NCI-H1417 (cell line): ENCODE measurements around the gene ZNF787.
"Not testable (repeated sequence)": the region's sequence is repeated elsewhere in the genome, so short reads cannot be mapped to it uniquely, and the experiment has no call there.

Experiments used
- DNase-seq, 3 experiments: peaks; one replicate each; lab custom pipeline; 2025; lab: John Stamatoyannopoulos, UW

ZNF787 gene

DNA sequence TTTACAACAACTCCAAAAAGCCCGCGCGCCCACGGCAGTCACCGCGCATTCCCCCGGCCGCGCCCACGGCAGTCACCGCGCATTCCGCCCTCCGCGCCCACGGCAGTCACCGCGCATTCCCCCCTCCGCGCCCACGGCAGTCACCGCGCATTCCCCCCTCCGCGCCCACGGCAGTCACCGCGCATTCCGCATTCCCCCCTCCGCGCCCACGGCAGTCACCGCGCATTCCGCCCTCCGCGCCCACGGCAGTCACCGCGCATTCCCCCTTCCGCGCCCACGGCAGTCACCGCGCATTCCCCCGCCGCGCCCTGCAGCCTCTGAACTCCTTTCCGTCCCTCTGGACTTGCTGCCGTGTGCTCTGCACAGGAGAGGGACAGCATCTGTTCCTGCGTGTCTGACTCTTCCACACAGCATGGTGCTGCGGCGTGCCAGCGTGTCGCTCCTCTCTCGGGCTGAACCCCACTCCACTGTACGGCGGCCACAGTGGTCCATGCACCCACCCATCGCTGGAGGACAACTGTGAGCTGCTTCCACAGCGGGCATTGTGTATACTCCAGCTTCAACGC lies 15.2 kb downstream of the ZNF787 start:
- not testable (repeated sequence) for DNase-seq

DNA sequence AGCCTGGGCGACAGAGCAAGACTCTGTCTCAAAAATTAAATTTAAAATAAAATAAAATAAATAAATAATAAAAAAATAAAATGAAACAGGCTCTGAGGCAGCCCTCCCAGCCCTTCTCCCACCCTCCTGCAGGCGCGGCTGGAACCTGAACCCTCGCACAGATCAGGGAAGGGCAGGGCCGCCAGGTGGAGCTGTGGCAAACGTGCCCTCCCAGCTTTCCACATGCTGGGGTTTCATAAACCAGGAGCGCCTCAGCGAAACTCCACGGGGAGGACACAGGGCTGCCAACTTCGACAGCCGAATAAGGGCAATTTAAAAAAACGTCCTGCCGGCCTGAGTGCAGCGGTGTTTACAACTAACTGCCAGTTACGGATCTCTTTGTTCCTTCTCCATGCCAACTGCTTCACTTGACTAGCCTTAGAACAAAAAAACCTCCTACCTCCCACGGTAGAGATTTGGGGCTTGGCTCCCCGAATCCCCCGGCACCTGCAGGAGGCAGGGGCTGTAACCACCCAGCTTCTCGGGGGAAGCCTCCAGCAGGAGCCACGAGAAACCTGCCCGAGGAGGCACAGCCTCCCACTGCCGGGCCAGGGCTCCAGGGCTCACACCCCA lies 15.9 kb downstream of the ZNF787 start:
- peak in 2 of 3 experiments; percentile 7 to 51 for DNase-seq

DNA sequence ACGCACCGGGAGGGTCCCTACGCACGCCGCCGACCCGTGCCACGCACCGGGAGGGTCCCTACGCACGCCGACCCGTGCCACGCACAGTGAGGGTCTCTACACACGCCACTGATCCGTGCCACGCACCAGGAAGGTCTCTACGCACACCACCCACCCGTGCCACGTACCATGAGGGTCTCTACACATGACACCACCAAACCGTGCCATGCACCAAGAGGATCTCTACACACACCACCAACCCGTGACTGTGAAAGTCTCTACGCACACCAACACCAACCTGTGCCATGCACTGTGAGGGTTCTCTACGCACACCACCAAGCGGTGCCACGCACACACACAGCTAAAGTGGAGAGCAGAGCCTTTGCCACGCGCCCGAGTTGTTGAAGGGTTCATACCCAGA lies 16.7 kb downstream of the ZNF787 start:
- DNase-seq, result no peak

DNA sequence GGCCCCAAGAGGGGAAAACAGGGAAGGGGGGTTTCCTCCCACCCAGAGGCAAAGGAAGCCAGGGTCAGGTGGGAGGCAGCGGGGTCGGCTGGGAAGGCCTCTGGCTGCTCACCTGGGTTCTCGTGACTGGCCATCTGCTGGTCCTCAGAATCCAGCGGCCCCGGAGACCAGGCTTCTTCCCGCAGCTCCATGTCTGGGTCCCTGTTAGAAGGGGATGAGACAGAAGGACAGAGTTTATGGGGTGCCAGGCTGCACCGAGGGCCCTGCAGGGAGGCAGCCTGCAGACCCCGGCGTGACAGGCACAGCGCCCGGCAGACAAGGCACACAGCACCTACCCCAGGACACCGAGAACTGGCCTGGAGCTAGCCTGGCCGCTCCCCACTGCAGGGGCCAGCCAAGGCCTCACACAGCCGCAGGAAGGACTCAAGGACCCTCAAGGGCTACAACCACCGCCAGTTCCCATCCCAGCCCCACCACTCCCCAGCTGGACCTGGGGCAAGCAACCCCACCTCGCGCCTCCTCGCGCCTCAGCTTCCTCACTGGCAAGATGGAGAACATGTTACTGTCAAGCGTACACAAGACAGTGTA lies 18.0 kb downstream of the ZNF787 start:
- no peak for DNase-seq

DNA sequence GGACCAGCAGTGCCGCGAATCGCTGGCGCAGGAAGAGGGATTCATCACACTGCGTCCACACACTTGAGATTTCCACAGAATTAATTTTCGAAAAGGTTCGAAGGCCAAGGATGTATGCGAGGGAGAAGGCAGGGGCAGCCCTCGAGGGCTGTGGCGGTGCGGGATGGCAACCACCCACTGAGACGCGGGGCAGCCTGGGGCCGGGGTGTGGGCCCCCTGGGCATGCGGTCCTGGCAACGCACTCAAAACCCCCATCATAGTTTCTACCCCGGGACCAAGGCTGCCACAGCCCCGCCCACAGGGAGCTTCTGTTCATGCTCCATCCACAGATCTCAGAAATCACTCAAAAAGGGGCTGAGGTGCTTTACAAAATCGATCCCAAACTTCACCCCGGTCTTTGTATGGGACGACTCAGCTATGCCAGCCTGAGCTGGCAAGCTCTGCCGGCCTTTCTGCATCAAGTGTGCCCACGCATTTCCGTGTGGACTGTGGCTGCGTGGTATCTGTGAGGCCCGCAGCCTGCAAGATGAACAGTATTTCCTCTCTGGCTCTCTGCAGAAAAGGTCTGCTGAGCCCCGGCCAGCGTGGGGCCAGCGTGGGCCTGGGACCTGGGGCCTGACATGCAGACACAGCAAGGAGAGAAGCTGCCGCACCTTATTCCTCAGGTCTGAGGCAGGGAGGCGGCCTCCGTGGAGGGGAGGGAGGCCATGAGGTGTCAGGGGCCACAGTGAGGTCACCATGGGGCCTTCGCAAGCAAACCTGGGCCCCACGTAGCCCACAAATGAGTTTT lies 19.2 kb downstream of the ZNF787 start:
- DNase-seq, result no peak

DNA sequence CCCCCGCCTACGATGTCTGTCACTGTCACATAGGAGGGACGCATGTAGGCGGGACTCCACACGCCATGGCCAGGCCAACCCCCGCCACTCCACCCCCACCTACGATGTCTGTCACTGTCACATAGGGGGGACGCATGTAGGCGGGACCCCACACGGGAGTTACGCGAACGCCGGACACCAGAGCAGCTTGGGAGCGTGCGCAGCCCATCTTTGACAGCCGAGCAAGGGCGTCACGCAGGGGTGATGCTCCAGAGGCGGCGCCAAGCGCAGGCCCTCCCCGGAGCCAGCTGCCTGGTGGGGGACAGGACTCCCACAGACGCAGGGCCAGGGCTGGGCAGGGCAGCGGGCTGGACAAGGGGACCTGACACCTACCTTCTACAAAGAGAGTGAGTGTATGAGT lies 20.0 kb downstream of the ZNF787 start:
- no peak for DNase-seq

DNA sequence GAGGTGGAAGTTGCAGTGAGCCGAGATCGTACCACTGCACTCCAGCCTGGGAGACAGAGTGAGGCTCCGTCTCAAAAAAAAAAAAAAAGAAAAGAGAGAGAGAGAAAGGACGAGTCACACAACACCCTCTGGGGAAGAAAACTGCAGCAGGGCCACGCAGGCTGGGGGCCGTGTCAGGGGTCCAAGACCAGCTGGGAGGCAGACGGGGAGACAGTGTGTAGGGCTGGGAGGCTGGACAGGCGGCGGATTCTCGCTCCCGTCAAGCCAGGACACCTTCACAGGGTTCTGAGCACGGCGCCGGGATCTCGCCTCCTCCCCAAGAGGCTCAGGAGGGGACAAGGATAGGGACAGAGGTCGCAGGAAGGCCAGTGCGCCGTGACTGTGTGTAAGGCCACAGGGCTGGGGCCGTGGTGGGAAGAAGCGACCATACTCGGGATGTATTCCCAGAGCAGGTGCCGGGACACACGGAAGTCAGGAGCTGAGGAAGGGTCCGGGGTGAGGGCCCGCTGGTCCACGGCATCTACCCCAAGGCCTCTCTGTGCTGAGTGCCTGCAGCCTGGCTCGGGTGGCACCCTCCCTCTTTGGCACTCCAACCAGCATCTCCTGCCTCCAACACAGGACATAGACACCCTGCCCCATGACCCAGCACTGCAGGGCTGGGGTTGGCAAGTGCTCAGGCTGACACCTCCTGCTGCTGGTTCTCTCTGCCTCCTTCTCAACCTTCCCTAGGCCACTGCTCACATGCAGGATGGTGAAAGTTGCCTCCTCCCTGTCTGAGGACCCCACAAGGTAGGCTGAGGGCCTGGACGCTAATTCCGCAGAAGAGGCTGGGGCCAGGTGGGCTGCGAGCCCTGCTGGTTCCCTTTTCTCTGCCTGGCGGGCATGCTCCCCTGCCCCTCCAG lies 21.2 kb downstream of the ZNF787 start:
- DNase-seq, result no peak

DNA sequence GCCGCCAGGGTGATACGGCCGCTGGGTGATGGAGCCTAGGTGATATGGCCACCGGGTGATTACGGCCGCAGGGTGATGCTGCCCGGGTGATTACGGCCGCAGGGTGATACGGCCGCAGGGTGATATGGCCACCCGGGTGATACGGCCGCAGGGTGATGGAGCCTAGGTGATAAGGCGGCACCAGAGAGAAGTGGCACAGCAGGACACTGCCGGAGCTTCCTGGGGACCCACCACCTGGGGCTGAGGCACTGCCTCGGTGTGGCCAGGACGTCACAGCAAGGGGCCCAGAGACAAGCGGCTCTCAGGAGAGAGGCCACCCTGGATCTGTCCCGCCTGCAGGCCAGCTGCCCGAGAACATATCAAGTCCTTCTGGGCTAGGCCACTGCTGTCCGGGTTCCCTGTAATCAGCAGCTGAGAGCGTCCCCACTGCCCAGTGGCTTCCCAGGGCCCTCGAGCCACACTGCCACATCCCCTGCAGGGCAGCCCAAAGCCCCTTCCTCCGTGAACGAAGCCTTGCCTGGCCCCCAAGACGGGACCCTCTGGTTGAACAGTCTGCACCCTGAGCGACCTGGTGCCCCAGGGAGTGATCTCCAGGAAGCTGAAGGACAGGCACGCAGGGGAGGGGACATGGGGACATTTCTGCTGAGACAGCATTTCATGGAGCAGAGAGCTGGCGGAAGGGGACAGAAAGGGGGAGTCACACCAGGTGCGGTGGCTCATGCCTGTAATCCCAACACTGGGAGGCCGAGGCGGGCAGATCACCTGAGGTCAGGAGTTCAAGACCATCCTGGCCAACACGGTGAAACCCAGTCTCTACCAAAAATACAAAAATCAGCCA lies 22.1 kb downstream of the ZNF787 start:
- no peak for DNase-seq

DNA sequence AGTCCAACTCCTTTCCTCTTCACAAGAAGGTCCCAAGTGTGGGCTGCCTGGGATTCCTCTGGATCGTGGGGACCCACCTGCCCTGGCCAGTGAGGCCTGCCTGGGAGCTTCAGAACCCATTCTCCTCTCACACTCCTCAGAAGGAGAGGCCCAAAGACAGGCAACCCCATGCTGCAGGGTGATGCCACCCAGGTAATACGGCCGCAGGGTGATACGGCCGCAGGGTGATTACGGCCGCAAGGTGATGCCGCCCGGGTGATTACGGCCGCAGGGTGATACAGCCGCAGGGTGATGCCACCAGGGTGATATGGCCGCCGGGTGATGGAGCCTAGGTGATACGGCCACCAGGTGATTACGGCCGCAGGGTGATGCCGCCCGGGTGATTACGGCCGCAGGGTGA lies 22.9 kb downstream of the ZNF787 start:
- DNase-seq, result not testable (repeated sequence)

DNA sequence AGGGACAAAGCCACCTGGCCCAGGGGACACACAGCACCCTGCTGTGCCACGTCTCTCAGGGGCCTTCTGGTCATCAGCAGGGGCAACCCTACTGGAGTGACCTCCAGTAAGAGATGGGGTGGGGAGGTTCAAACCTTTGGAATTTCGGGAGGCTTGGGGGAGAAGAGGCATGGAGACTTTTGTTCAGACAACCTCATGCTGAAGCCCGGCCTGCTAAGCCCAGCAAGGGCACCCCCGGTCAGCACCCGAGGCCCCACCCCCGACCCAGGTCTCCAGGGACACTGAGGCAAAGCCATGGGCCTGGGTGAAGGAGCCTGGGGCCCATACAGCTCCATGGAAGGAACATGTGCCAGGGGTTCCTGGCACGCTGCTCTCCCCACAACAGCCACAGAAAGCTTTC lies 23.3 kb downstream of the ZNF787 start:
- DNase-seq, result no peak

DNA sequence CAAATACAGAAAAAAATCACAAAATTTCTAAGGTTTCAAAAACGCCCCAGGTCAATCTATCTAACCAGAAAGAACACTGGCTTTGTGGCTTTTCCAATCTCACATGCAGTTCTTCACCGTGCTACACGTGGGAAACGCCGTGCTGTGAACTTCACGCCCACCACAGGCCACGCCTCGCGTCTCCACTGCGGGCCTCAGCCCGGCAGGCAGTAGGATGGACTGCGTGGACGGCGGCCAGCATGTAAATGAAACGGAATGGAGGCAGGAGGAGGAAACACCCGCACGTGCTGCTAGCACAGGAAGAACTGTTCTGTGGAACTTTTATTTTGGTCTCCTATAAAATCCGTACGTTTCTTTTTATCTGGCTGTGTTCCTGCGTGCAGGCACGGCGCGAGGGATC lies 23.8 kb downstream of the ZNF787 start:
- no peak for DNase-seq

DNA sequence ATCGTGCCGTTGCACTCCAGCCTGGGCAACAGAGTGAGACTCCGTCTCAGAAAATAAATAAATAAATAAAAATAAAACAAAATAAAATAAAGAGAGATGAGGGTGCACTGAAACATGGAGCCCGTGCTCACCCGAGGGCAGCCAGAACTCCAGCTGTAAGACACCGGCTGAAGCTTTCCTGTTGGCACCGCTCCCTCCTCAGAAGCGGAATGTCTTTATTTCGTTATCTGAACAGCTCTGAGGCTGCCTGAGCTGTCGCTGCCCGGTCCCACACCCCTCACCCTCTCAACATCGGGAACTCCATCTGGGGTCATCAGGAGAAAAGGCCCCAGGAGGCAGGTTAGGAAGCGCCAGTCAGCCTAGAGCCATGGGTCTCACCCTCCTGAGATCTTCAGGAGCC lies 24.4 kb downstream of the ZNF787 start:
- DNase-seq, result no peak

DNA sequence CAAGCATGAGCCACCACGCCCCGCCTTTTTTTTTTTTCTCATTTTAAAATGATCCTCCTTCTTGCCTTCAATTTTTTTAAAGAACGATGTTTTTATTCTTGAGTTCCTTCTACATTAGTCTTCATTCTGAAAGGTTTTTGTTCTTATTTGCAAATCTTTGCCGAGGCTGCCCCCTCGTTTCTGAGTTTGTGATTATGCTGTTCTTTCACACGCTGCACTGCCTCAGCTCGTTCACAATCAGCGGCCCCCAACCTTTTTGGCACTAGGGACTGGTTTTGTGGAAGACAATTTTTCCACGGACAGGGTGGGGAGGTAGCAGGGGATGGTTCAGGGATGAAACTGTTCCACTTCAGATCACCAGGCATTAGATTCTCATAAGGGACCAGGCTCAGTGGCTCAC lies 26.6 kb downstream of the ZNF787 start:
- DNase-seq, result no peak

DNA sequence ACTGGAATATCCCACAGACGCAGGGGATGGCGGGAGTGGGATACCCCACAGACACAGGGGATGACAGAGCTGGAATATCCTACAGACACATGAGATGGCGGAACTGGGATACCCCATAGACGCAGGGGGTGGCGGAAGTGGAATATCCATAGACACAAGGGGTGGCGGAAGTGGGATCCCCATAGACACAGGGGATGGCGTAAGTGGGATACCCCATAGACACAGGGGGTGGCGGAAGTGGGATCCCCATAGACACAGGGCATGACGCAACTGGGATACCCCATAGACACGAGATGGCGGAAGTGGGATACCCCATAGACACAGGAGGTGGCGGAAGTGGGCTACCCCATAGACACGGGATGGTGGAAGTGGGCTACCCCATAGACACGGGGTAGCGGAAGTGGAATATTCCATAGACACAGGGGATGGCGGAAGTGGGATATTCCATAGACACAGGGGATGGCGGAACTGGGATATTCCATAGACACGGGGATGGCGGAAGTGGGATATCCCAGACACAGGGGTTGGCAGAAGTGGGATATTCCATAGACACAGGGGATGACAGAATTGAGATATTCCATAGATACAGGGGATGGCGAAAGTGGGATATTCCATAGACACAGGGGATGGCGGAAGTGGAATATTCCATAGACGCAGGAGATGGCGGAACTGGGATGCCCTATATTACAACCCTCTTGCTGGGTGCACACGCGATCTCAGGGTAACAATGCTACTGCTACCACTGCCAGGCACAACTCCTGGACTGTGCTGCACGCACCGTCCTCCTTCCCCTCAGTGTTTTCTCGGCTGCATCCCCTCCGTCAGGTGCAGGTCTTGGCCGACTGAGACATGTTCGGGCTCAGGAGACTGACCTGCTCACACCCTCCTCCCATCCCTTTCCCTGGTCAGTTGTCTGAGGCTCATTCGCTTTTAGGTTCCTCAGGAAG lies 28.1 kb downstream of the ZNF787 start:
- no peak for DNase-seq

DNA sequence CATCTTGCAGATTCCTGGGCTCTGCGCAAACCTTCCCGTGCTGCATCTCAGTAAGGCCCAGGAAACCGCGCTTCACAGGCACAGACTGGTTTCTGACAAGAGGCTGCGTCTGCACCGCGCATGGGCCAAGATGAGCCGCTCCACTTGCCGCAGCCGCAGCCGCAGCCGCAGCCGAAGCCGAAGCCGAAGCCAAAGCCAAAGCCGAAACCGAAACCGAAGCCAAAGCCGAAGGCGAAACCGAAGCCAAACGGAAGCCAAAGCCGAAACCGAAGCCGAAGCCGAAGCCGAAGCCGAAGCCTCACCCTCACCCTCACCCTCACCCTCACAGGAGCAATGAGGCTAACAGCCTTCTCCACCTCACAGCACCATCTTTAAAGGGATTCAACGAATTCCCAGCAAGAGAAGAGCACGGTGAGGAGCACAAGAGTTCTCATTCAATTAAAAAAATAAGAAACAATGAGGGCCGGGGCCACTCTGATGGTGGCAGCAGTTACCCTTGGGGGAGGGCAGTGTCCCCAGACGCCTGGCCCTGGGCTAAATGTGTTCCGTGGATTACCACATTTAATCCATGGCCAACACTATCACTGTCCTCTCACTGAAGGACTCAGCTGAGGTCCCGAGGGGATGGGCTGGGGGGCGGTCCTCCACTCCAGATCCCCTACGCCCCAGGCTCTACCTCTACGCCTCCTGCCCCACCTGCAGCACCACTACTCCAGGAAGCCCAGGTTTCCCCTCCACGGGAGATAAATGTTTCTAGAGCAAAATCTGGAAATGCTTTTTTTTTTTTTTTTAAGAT lies 29.1 kb downstream of the ZNF787 start:
- peak in 1 of 3 experiments; percentile 65 for DNase-seq

DNA sequence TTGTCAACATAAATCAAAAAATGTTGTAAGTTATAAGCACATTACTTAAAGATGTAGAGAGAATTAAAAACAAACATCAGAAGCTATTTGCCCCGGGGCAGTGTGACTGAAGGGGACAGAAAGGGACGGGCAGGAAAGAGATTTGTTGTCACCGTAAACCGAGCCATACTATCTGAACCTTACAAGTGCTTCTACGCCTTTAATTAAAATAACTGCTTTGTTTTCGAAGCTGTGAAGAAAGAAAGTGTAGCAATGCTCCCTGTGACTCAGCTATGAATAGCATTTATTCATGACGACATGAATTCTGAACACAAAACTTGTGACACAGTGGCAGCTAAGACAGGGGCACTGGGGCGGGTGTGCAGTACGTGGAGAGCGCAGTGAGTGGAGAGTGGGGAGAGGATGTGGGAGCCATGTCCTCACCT lies 30.0 kb downstream of the ZNF787 start:
- peak in 1 of 3 experiments; percentile 38 for DNase-seq

DNA sequence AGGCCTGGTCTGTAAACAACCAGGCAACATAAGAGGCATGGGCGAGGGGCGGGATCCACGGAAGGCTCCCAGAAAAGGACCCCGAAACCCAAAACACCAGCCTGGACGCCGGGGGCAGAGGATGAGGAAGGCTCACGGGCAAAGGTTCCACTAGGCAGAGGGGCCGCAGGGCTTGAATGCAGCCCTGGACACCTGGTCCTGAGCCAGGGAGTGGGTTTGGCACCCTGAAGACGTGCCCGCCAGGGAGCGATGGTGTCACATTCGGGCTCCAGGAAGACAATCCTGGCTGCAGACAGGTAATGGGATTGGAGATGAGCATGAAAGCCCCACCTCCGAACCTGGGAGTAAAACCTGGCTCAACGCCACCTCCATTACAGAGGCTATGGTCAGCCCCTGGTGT lies 31.8 kb downstream of the ZNF787 start:
- DNase-seq, result no peak

DNA sequence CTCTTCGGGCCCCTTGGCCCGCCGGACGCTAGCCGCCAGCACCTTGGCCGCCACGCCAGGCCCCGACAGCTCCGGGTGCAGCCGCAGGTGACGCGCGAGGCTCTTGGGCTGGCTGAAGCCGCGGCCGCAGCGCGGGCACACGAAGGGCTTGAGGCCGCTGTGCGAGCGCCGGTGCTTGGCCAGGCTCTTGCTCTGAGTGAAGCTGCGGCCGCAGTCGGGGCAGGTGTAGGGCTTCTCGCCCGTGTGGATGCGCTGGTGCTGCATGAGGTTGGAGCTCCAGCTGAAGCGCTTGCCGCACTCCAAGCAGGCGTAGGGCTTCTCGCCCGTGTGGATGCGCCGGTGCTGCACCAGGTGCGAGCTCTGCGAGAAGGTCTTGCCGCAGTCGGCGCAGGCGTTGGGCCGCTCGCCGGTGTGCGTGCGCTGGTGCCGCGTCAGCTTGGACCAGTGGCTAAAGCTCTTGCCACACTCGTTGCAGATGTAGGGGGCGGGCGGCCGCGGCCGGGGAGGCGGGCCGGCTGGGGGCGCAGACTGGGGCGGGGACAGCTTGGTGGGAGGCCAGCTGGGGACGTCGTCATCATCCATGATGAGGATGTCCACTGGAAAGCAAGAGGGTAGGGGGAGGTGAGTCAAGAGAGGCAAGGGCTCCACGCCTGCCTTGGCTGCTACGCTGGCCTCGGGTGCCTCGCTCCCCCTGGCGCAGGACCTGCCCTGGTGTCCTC lies 32.4 kb downstream of the ZNF787 start:
- DNase-seq, result no peak
